ENCODE measurements around the gene MRM2. TPM values are rescaled to one million over a fixed set of nuclear protein-coding genes. Genes with fewer than 3 reads are reported as not detected.

MRM2 gene
- total and polyA plus RNA-seq, 10 of the 15 experiments (the other 5 are each of a cell fraction or from before 2014, with no cell fraction given) = 43.2 to 128 (median 71.4) TPM

- TF ChIP-seq, protein P1, sequence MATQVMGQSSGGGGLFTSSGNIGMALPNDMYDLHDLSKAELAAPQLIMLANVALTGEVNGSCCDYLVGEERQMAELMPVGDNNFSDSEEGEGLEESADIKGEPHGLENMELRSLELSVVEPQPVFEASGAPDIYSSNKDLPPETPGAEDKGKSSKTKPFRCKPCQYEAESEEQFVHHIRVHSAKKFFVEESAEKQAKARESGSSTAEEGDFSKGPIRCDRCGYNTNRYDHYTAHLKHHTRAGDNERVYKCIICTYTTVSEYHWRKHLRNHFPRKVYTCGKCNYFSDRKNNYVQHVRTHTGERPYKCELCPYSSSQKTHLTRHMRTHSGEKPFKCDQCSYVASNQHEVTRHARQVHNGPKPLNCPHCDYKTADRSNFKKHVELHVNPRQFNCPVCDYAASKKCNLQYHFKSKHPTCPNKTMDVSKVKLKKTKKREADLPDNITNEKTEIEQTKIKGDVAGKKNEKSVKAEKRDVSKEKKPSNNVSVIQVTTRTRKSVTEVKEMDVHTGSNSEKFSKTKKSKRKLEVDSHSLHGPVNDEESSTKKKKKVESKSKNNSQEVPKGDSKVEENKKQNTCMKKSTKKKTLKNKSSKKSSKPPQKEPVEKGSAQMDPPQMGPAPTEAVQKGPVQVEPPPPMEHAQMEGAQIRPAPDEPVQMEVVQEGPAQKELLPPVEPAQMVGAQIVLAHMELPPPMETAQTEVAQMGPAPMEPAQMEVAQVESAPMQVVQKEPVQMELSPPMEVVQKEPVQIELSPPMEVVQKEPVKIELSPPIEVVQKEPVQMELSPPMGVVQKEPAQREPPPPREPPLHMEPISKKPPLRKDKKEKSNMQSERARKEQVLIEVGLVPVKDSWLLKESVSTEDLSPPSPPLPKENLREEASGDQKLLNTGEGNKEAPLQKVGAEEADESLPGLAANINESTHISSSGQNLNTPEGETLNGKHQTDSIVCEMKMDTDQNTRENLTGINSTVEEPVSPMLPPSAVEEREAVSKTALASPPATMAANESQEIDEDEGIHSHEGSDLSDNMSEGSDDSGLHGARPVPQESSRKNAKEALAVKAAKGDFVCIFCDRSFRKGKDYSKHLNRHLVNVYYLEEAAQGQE (IDR thresholded peaks at IDR 0.05; ENCODE audit: low read depth, low read length) = no peak
- TF ChIP-seq SP1 (IDR thresholded peaks at IDR 0.05; ENCODE audit: low read depth, low read length) = no peak
Observed at GRCh38 chr7:2231992-2232765, 9.8 kb downstream of the MRM2 start (continued).

GRCh38 chr7:2230882-2231281 lies 11.1 kb downstream of the MRM2 start:
- in situ Hi-C loops (cut with MboI) (no loop called here), intact Hi-C loops (cut with micrococcal nuclease; ENCODE audit: unreplicated experiment) (no loop called here)
- Histone ChIP-seq H3K27me3 (replicated peaks in 1 of 2; ENCODE audit: control insufficient read depth in 2 of 2, insufficient read depth in 2 of 2, low read length in 1 of 2) (no peaks in the 10 kb centered on the region), H3K9ac (ENCODE audit: control insufficient read depth, insufficient read depth, low read length) (no peak overlapping the region), H3K9me3 (replicated peaks; ENCODE audit: control insufficient read depth, insufficient read depth, low read length) (no peaks in the 10 kb centered on the region), H3K36me3 (ENCODE audit: control insufficient read depth in 2 of 2, insufficient read depth in 2 of 2, low read length in 1 of 2) (peaks cover 12% of the 10 kb centered on the region in 2 experiments), H3K79me2 (ENCODE audit: control insufficient read depth, insufficient read depth, low read length) (peaks cover 40% of the 10 kb centered on the region), H4K20me1 (ENCODE audit: control insufficient read depth, insufficient read depth) (no peaks in the 10 kb centered on the region), H2AFZ (ENCODE audit: control insufficient read depth, low read depth, low read length) (no peak overlapping the region), H3K4me2 (ENCODE audit: control insufficient read depth, insufficient read depth) (peak overlapping the region; percentile 17; the same call in 1 of the 2 replicates), H3K4me3 (no peak overlapping the region), H3K4me1 (ENCODE audit: control insufficient read depth, insufficient read depth, low read length) (no peaks in the 10 kb centered on the region), H3K27ac (ENCODE audit: control insufficient read depth, insufficient read depth) (no peak overlapping the region)
- SMC1A ChIA-PET (ENCODE audit: uncharacterized antibody, unreplicated experiment) = interaction anchor here (1.4 to 2.9 kb wide), 3 partner anchors 10 to 117 kb away, joined by 3 to 9 read pairs (median 4); no protein-coding TSS in a partner anchor
- no TSS peak for BruUV-seq (replicated peaks)
- CTCF ChIA-PET = interaction anchor here (0.6 to 1.0 kb wide), 3 partner anchors 10 to 90 kb away, joined by 3 to 4 read pairs (median 4); no protein-coding TSS in a partner anchor
- FAIRE-seq = no peak
- 97% methylated on average over 9 of the region's 9 CpGs for WGBS (ENCODE audit: insufficient coverage, insufficient replicate concordance, low lambda C conversion rate, missing lambda C conversion rate)
- POLR2A ChIA-PET = interaction anchor here (2.9 kb wide), 1 partner anchor 11 kb away, joined by 10 read pairs; the partner anchor contains the start of genes MRM2 and NUDT1
- no peak for ATAC-seq
- RAD21 ChIA-PET (ENCODE audit: unreplicated experiment) = no interaction called here
- no peak for DNase-seq (ENCODE audit: low read depth, low spot score)
- TF ChIP-seq PAX8 (IDR thresholded peaks at IDR 0.05) (no peak), E2F4 (IDR thresholded peaks at IDR 0.05; ENCODE audit: low read depth, low read length) (no peak), YBX1 (IDR thresholded peaks at IDR 0.05) (no peak), RCOR1 (conservative IDR thresholded peaks at IDR 0.05; ENCODE audit: low read depth, low read length) (no peak), SIX5 (IDR thresholded peaks at IDR 0.05; ENCODE audit: low read depth, low read length, severe bottlenecking) (no peak), CREM (IDR thresholded peaks at IDR 0.05; ENCODE audit: low read depth) (no peak), STAT1 (conservative IDR thresholded peaks at IDR 0.05) (no peak), BRCA1 (IDR thresholded peaks at IDR 0.05; ENCODE audit: low read depth, low read length) (no peak), PML (IDR thresholded peaks at IDR 0.05; ENCODE audit: low read length) (no peak), ZNF24 (IDR thresholded peaks at IDR 0.05) (no peak), NR2F1 (conservative IDR thresholded peaks at IDR 0.05) (no peak)
- TF ChIP-seq, protein P2, sequence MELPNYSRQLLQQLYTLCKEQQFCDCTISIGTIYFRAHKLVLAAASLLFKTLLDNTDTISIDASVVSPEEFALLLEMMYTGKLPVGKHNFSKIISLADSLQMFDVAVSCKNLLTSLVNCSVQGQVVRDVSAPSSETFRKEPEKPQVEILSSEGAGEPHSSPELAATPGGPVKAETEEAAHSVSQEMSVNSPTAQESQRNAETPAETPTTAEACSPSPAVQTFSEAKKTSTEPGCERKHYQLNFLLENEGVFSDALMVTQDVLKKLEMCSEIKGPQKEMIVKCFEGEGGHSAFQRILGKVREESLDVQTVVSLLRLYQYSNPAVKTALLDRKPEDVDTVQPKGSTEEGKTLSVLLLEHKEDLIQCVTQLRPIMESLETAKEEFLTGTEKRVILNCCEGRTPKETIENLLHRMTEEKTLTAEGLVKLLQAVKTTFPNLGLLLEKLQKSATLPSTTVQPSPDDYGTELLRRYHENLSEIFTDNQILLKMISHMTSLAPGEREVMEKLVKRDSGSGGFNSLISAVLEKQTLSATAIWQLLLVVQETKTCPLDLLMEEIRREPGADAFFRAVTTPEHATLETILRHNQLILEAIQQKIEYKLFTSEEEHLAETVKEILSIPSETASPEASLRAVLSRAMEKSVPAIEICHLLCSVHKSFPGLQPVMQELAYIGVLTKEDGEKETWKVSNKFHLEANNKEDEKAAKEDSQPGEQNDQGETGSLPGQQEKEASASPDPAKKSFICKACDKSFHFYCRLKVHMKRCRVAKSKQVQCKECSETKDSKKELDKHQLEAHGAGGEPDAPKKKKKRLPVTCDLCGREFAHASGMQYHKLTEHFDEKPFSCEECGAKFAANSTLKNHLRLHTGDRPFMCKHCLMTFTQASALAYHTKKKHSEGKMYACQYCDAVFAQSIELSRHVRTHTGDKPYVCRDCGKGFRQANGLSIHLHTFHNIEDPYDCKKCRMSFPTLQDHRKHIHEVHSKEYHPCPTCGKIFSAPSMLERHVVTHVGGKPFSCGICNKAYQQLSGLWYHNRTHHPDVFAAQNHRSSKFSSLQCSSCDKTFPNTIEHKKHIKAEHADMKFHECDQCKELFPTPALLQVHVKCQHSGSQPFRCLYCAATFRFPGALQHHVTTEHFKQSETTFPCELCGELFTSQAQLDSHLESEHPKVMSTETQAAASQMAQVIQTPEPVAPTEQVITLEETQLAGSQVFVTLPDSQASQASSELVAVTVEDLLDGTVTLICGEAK (IDR thresholded peaks at IDR 0.05; ENCODE audit: borderline replicate concordance) = no peak
